ENCODE measurements around the gene GPRC5A. TPM values are rescaled to one million over a fixed set of nuclear protein-coding genes. Genes with fewer than 3 reads are reported as not detected.

Gene GPRC5A
- total and polyA plus RNA-seq, 2 donors (not counting 1 experiment from before 2014, with no cell fraction given): not detected

DNA sequence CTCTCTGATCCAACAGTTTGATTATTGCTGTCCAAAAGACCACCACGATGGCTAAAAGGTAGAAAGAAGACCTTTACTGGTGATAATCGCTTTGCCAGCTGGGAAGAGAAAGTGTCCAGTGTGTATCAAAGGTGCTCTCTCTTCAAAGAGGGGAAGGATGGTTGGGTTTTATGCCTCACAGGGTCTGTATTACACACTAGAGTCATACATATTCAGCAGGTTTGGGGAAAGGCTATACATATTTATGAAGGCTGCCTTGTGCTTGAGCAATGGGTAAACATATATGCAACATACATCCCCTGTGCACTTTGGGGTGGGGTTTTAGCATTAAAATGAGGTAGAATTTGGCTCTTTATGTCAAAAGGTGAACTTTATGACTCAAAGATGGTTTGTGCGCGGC, 42.4 kb downstream of the GPRC5A start:
- Histone ChIP-seq H2AFZ (ENCODE audit: insufficient read depth, low read depth, low read length, poor library complexity, severe bottlenecking) (no peak overlapping the region), H4K20me1 (ENCODE audit: control insufficient read depth, insufficient read depth, low read length, poor library complexity, severe bottlenecking) (no peaks in the 10 kb centered on the region), H3K9me3 (ENCODE audit: control extremely low read depth in 1 of 3, control insufficient read depth in 2 of 3, insufficient read depth in 1 of 3, low read length in 2 of 3) (no peaks in the 10 kb centered on the region), H3K27me3 (replicated peaks in 1 of 4; ENCODE audit: control extremely low read depth in 1 of 4, control insufficient read depth in 3 of 4, insufficient read depth in 4 of 4, low read length in 3 of 4) (no peaks in the 10 kb centered on the region), H3K27ac (ENCODE audit: low read length in 2 of 2) (no peak overlapping the region), H3K4me2 (replicated peaks; ENCODE audit: low read depth, low read length, poor library complexity, severe bottlenecking) (no peak overlapping the region), H3K9ac (ENCODE audit: low read length) (no peak overlapping the region), H3K4me3 (ENCODE audit: control extremely low read depth in 1 of 5, extremely low read depth in 1 of 5, insufficient read depth in 1 of 5, low read depth in 2 of 5, low read length in 4 of 5) (no peak overlapping the region), H3K79me2 (ENCODE audit: control insufficient read depth, insufficient read depth, low read length) (no peaks in the 10 kb centered on the region), H3K4me1 (ENCODE audit: control insufficient read depth in 2 of 2, insufficient read depth in 2 of 2, low read length in 2 of 2) (no peaks in the 10 kb centered on the region), H3K36me3 (replicated peaks in 1 of 2; ENCODE audit: control extremely low read depth in 1 of 2, control insufficient read depth in 1 of 2, extremely low read depth in 1 of 2, insufficient read depth in 2 of 2, low read length in 1 of 2) (no peaks in the 10 kb centered on the region)
- CTCF ChIA-PET: interaction anchor here (1.2 kb wide), 1 partner anchor 279 kb away, joined by 3 read pairs; no protein-coding TSS in a partner anchor
- Mint-ChIP-seq H3K4me1 (no peaks in the 10 kb centered on the region), H3K4me3 (no peak overlapping the region), H3K27ac (no peak overlapping the region), H3K9me3 (ENCODE audit: insufficient read depth) (no peaks in the 10 kb centered on the region), H3K27me3 (peaks cover 10% of the 10 kb centered on the region)
- ATAC-seq (ENCODE audit: low read depth): no peak
- intact Hi-C loops (cut with micrococcal nuclease): no loop called here
- 95% methylated on average over 4 of the region's 4 CpGs for WGBS (ENCODE audit: insufficient coverage)
- TF ChIP-seq EZH2 (IDR thresholded peaks at IDR 0.05; ENCODE audit: borderline replicate concordance, insufficient read depth, low read depth, low read length, poor library complexity, severe bottlenecking): no peak
- TF ChIP-seq, protein P1, sequence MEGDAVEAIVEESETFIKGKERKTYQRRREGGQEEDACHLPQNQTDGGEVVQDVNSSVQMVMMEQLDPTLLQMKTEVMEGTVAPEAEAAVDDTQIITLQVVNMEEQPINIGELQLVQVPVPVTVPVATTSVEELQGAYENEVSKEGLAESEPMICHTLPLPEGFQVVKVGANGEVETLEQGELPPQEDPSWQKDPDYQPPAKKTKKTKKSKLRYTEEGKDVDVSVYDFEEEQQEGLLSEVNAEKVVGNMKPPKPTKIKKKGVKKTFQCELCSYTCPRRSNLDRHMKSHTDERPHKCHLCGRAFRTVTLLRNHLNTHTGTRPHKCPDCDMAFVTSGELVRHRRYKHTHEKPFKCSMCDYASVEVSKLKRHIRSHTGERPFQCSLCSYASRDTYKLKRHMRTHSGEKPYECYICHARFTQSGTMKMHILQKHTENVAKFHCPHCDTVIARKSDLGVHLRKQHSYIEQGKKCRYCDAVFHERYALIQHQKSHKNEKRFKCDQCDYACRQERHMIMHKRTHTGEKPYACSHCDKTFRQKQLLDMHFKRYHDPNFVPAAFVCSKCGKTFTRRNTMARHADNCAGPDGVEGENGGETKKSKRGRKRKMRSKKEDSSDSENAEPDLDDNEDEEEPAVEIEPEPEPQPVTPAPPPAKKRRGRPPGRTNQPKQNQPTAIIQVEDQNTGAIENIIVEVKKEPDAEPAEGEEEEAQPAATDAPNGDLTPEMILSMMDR (IDR thresholded peaks at IDR 0.05): no peak
- DNase-seq: no peak
- POLR2A ChIA-PET: no interaction called here

DNA sequence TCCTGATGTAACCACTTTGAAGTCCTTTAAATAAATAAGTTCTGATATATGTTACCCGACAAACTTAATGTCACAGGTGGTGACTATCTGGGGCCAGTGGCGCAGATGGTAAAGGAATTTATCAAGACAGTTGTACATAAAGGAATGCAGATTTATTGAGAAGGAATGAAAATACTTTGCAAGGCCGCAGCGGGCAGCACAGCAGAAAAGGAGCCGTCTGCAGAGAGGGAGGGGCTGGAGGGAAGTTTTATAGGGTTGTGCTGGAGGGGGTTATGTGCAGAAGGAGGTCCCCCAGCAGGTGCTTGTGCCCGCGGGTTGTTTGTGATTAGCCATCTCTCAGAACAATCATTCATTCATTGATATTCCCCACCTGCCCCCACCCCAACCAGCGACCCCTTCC, 43.2 kb downstream of the GPRC5A start:
- DNase-seq (no peak), ATAC-seq (ENCODE audit: low read depth) (no peak)
- H3K9ac ChIP-seq (ENCODE audit: low read length): no peak overlapping the region
- no peak overlapping the region for H3K4me3 Mint-ChIP-seq
- H3K9me3 ChIP-seq (ENCODE audit: control extremely low read depth in 1 of 3, control insufficient read depth in 2 of 3, insufficient read depth in 1 of 3, low read length in 2 of 3): no peaks in the 10 kb centered on the region
- no peak overlapping the region for H3K4me3 ChIP-seq (ENCODE audit: control extremely low read depth in 1 of 5, extremely low read depth in 1 of 5, insufficient read depth in 1 of 5, low read depth in 2 of 5, low read length in 4 of 5)
- ChIA-PET POLR2A (no interaction called here), CTCF (interaction anchor here (0.6 to 1.2 kb wide), 2 partner anchors 63 to 278 kb away, joined by 3 to 6 read pairs; no protein-coding TSS in a partner anchor)
- no peaks in the 10 kb centered on the region for H3K79me2 ChIP-seq (ENCODE audit: control insufficient read depth, insufficient read depth, low read length)
- no peaks in the 10 kb centered on the region for H3K4me1 ChIP-seq (ENCODE audit: control insufficient read depth in 2 of 2, insufficient read depth in 2 of 2, low read length in 2 of 2)
- no peak for TF ChIP-seq EZH2 (IDR thresholded peaks at IDR 0.05; ENCODE audit: borderline replicate concordance, insufficient read depth, low read depth, low read length, poor library complexity, severe bottlenecking)
- no peak overlapping the region for H3K27ac ChIP-seq (ENCODE audit: low read length in 2 of 2)
- no peak overlapping the region for H3K27ac Mint-ChIP-seq
- H3K36me3 ChIP-seq (replicated peaks in 1 of 2; ENCODE audit: control extremely low read depth in 1 of 2, control insufficient read depth in 1 of 2, extremely low read depth in 1 of 2, insufficient read depth in 2 of 2, low read length in 1 of 2): no peaks in the 10 kb centered on the region
- H2AFZ ChIP-seq (ENCODE audit: insufficient read depth, low read depth, low read length, poor library complexity, severe bottlenecking): no peak overlapping the region
- H4K20me1 ChIP-seq (ENCODE audit: control insufficient read depth, insufficient read depth, low read length, poor library complexity, severe bottlenecking): no peaks in the 10 kb centered on the region
- no peaks in the 10 kb centered on the region for H3K9me3 Mint-ChIP-seq (ENCODE audit: insufficient read depth)
- H3K27me3 ChIP-seq (replicated peaks in 1 of 4; ENCODE audit: control extremely low read depth in 1 of 4, control insufficient read depth in 3 of 4, insufficient read depth in 4 of 4, low read length in 3 of 4): no peaks in the 10 kb centered on the region
- H3K4me1 Mint-ChIP-seq: no peaks in the 10 kb centered on the region
- H3K4me2 ChIP-seq (replicated peaks; ENCODE audit: low read depth, low read length, poor library complexity, severe bottlenecking): no peak overlapping the region
- 96% methylated on average over 4 of the region's 8 CpGs for WGBS (ENCODE audit: insufficient coverage)
- H3K27me3 Mint-ChIP-seq: peaks cover 10% of the 10 kb centered on the region
- intact Hi-C loops (cut with micrococcal nuclease): no loop called here
